Measurements from ENCODE around the gene PRR29. TPM values are rescaled to one million over a fixed set of nuclear protein-coding genes. Genes with fewer than 3 reads are reported as not detected.

Gene PRR29
- total and polyA plus RNA-seq, 4 donors: 0.02 to 0.35 (median 0.14) TPM; not detected in 1

DNA sequence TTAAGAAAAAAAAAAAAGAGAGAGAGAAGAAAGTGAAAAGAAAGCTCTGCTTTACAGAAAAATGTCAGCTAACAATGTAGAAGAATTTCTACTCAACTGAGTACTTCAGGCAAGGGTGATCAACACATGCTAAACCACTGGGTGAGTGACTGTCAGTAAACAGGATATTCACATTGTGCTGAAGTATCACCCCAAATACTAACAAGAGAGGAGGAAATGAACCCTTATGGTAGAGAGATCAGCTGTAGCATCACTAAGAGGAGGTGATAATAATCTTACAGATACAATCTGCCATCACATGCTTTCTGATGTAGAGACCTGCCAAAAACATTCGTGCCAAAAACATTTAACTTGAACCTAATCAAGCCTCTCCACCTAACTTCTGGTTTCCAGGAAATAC, 53.0 kb downstream of the PRR29 start:
- TF ChIP-seq RAD21 (IDR thresholded peaks at IDR 0.05): no peak
- TF ChIP-seq YY1 (IDR thresholded peaks at IDR 0.05): no peak
- no peak for TF ChIP-seq FOXA1 (IDR thresholded peaks at IDR 0.05)
- no peak for TF ChIP-seq FOXA2 (IDR thresholded peaks at IDR 0.05)
- TF ChIP-seq, protein P1, sequence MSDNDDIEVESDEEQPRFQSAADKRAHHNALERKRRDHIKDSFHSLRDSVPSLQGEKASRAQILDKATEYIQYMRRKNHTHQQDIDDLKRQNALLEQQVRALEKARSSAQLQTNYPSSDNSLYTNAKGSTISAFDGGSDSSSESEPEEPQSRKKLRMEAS (IDR thresholded peaks at IDR 0.05): no peak
- TF ChIP-seq GABPA (IDR thresholded peaks at IDR 0.05 in 1 of 2, conservative IDR thresholded peaks at IDR 0.05 in 1 of 2): no peak
- TF ChIP-seq, protein P2, sequence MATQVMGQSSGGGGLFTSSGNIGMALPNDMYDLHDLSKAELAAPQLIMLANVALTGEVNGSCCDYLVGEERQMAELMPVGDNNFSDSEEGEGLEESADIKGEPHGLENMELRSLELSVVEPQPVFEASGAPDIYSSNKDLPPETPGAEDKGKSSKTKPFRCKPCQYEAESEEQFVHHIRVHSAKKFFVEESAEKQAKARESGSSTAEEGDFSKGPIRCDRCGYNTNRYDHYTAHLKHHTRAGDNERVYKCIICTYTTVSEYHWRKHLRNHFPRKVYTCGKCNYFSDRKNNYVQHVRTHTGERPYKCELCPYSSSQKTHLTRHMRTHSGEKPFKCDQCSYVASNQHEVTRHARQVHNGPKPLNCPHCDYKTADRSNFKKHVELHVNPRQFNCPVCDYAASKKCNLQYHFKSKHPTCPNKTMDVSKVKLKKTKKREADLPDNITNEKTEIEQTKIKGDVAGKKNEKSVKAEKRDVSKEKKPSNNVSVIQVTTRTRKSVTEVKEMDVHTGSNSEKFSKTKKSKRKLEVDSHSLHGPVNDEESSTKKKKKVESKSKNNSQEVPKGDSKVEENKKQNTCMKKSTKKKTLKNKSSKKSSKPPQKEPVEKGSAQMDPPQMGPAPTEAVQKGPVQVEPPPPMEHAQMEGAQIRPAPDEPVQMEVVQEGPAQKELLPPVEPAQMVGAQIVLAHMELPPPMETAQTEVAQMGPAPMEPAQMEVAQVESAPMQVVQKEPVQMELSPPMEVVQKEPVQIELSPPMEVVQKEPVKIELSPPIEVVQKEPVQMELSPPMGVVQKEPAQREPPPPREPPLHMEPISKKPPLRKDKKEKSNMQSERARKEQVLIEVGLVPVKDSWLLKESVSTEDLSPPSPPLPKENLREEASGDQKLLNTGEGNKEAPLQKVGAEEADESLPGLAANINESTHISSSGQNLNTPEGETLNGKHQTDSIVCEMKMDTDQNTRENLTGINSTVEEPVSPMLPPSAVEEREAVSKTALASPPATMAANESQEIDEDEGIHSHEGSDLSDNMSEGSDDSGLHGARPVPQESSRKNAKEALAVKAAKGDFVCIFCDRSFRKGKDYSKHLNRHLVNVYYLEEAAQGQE (IDR thresholded peaks at IDR 0.05): no peak
- TF ChIP-seq RXRA (IDR thresholded peaks at IDR 0.05): no peak
- TF ChIP-seq, protein P3, sequence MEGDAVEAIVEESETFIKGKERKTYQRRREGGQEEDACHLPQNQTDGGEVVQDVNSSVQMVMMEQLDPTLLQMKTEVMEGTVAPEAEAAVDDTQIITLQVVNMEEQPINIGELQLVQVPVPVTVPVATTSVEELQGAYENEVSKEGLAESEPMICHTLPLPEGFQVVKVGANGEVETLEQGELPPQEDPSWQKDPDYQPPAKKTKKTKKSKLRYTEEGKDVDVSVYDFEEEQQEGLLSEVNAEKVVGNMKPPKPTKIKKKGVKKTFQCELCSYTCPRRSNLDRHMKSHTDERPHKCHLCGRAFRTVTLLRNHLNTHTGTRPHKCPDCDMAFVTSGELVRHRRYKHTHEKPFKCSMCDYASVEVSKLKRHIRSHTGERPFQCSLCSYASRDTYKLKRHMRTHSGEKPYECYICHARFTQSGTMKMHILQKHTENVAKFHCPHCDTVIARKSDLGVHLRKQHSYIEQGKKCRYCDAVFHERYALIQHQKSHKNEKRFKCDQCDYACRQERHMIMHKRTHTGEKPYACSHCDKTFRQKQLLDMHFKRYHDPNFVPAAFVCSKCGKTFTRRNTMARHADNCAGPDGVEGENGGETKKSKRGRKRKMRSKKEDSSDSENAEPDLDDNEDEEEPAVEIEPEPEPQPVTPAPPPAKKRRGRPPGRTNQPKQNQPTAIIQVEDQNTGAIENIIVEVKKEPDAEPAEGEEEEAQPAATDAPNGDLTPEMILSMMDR (IDR thresholded peaks at IDR 0.05; ENCODE audit: low read depth, low read length, missing input control): no peak
- no peak for TF ChIP-seq EGR1 (IDR thresholded peaks at IDR 0.05; ENCODE audit: low read depth in 2 of 2)
- TF ChIP-seq TAF1 (conservative IDR thresholded peaks at IDR 0.05): no peak
- TF ChIP-seq HNF4A (conservative IDR thresholded peaks at IDR 0.05): no peak
- TF ChIP-seq, protein P4, sequence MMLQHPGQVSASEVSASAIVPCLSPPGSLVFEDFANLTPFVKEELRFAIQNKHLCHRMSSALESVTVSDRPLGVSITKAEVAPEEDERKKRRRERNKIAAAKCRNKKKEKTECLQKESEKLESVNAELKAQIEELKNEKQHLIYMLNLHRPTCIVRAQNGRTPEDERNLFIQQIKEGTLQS (IDR thresholded peaks at IDR 0.05): no peak
- TF ChIP-seq HNF4G (IDR thresholded peaks at IDR 0.05): no peak
- TF ChIP-seq ZBTB33 (IDR thresholded peaks at IDR 0.05): no peak
- TF ChIP-seq NR2F2 (IDR thresholded peaks at IDR 0.05): no peak
- no peak for TF ChIP-seq JUND (IDR thresholded peaks at IDR 0.05)
- Histone ChIP-seq H3K36me3 (ENCODE audit: control insufficient read depth in 4 of 4, insufficient read depth in 3 of 4, low read depth in 1 of 4, low read length in 3 of 4) (peaks cover 42 to 97% (median 76%) of the 10 kb centered on the region in 4 donors), H3K9me3 (ENCODE audit: control insufficient read depth in 4 of 4, low read length in 3 of 4) (no peaks in the 10 kb centered on the region), H3K4me3 (ENCODE audit: low read depth in 1 of 3, low read length in 3 of 3) (no peak overlapping the region), H3K9ac (ENCODE audit: low read depth in 1 of 2, low read length in 2 of 2) (no peak overlapping the region), H3K27me3 (ENCODE audit: control insufficient read depth in 4 of 4, insufficient read depth in 4 of 4, low read length in 3 of 4) (no peaks in the 10 kb centered on the region), H3K4me1 (ENCODE audit: control insufficient read depth in 4 of 4, insufficient read depth in 4 of 4, low read length in 3 of 4) (no peaks in the 10 kb centered on the region), H3K27ac (ENCODE audit: low read depth in 1 of 2, low read length in 2 of 2) (no peak overlapping the region)
- 31% methylated on average over 1 of the region's 1 CpG for WGBS
- no peak for DNase-seq (ENCODE audit: low spot score)
